Stomach (tissue), 4 donors: ENCODE measurements around the gene ZMPSTE24.

Source experiments
- EP300 ChIP-seq: sonication (generic); formaldehyde crosslinking; IDR thresholded peaks from one replicate; pipeline ENCODE4 v1.6.1; 2017; ENCODE audit warnings: antibody characterized with exemption
- POLR2A ChIP-seq, 4 donors: fragments of 450-650 bp; IDR thresholded peaks; one replicate each; pipeline ENCODE4 v1.6.1; 2016; ENCODE audit warnings: antibody characterized with exemption in 4 of 4, control low read depth in 2 of 4, mild to moderate bottlenecking in 1 of 4, moderate library complexity in 1 of 4
- POLR2AphosphoS5 ChIP-seq, 3 donors: sonication (generic); formaldehyde crosslinking; IDR thresholded peaks; one replicate each; pipeline ENCODE4 v1.6.1; 2016; ENCODE audit warnings: antibody characterized with exemption in 3 of 3
- TF ChIP-seq, protein P1 (sequence below), 7 experiments: fragments of 450-650 bp in 4 of 7; fragments of 200-600 bp in 3 of 7; sonication (generic) in 3 of 7; IDR thresholded peaks; one replicate each; pipeline ENCODE4 v1.5.1; 2016 to 2019; ENCODE audit warnings: antibody characterized with exemption in 7 of 7, control low read depth in 2 of 7, mild to moderate bottlenecking in 1 of 7

- TF ChIP-seq, protein P1, sequence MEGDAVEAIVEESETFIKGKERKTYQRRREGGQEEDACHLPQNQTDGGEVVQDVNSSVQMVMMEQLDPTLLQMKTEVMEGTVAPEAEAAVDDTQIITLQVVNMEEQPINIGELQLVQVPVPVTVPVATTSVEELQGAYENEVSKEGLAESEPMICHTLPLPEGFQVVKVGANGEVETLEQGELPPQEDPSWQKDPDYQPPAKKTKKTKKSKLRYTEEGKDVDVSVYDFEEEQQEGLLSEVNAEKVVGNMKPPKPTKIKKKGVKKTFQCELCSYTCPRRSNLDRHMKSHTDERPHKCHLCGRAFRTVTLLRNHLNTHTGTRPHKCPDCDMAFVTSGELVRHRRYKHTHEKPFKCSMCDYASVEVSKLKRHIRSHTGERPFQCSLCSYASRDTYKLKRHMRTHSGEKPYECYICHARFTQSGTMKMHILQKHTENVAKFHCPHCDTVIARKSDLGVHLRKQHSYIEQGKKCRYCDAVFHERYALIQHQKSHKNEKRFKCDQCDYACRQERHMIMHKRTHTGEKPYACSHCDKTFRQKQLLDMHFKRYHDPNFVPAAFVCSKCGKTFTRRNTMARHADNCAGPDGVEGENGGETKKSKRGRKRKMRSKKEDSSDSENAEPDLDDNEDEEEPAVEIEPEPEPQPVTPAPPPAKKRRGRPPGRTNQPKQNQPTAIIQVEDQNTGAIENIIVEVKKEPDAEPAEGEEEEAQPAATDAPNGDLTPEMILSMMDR (IDR thresholded peaks at IDR 0.05) = no peak
- no peak for TF ChIP-seq POLR2A (IDR thresholded peaks at IDR 0.05)
- TF ChIP-seq EP300 = no peak
- no peak for TF ChIP-seq POLR2AphosphoS5 (IDR thresholded peaks at IDR 0.05)
Measured at GRCh38 chr1:40243351-40243750, 14.7 kb upstream of the ZMPSTE24 start.
